ENCODE data around the gene RYR2.

The RYR2 gene

DNA sequence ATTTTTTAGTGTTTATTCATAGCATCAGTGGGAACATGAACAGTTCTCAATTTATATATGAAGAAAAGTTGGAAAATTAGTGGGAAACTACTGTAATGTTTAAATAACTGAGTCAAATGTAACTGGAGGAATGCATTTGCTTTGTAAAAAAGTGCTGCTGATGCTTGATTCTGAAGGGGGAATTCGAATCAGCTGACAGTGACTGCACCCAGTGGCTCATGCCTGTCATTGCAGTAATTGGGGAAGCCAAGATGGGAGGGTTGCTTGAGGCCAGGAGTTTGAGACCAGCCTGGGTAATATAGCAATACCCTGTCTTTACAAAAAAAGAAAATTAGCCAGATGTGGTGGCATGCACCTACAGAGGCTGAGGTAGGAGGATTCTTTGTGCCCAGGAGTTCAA lies 450.4 kb downstream of the RYR2 start:
- Histone ChIP-seq H3K9me3 (ENCODE audit: control insufficient read depth, insufficient read depth, low read length) (no peaks in the 10 kb centered on the region), H3K27me3 (ENCODE audit: control insufficient read depth, insufficient read depth, low read length) (no peaks in the 10 kb centered on the region), H3K36me3 (ENCODE audit: control insufficient read depth, insufficient read depth, low read length) (no peaks in the 10 kb centered on the region), H3K4me3 (ENCODE audit: low read depth, low read length) (no peak overlapping the region), H3K9ac (ENCODE audit: low read depth, low read length) (no peak overlapping the region), H3K4me1 (ENCODE audit: control insufficient read depth, insufficient read depth, low read length) (no peaks in the 10 kb centered on the region)

DNA sequence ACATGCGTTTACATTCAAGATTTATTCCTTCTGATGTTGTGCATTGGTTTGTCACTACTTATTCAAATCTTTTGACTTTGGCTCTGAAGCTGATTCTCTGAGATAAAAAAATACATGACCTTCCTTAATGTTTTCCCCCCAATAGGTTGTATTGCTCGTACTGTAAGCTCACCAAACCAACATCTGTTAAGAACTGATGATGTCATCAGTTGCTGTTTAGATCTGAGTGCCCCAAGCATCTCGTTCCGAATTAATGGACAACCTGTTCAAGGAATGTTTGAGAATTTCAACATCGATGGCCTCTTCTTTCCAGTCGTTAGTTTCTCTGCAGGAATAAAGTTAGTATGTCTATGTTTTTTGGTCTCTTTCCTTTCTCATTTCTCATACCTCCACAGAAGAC lies 458.6 kb downstream of the RYR2 start:
- Histone ChIP-seq H3K4me1 (ENCODE audit: control insufficient read depth, insufficient read depth, low read length) (no peaks in the 10 kb centered on the region), H3K4me3 (ENCODE audit: low read depth, low read length) (no peak overlapping the region), H3K27me3 (ENCODE audit: control insufficient read depth, insufficient read depth, low read length) (no peaks in the 10 kb centered on the region), H3K9ac (ENCODE audit: low read depth, low read length) (no peak overlapping the region), H3K9me3 (ENCODE audit: control insufficient read depth, insufficient read depth, low read length) (no peaks in the 10 kb centered on the region), H3K36me3 (ENCODE audit: control insufficient read depth, insufficient read depth, low read length) (no peaks in the 10 kb centered on the region)

DNA sequence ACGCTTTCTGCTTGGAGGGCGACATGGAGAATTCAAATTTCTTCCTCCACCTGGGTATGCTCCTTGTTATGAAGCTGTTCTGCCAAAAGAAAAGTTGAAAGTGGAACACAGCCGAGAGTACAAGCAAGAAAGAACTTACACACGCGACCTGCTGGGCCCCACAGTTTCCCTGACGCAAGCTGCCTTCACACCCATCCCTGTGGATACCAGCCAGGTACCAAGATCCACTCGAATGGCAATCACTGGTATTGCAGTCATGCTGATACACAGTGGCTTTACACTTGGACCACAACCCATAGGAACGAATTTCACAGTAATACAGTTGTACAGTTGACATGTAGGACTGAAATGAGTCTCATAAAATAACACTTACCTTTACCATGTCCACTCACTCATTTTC lies 461.3 kb downstream of the RYR2 start:
- Histone ChIP-seq H3K36me3 (ENCODE audit: control insufficient read depth, insufficient read depth, low read length) (no peaks in the 10 kb centered on the region), H3K27me3 (ENCODE audit: control insufficient read depth, insufficient read depth, low read length) (no peaks in the 10 kb centered on the region), H3K9ac (ENCODE audit: low read depth, low read length) (no peak overlapping the region), H3K4me1 (ENCODE audit: control insufficient read depth, insufficient read depth, low read length) (no peaks in the 10 kb centered on the region), H3K4me3 (ENCODE audit: low read depth, low read length) (no peak overlapping the region), H3K9me3 (ENCODE audit: control insufficient read depth, insufficient read depth, low read length) (no peaks in the 10 kb centered on the region)

DNA sequence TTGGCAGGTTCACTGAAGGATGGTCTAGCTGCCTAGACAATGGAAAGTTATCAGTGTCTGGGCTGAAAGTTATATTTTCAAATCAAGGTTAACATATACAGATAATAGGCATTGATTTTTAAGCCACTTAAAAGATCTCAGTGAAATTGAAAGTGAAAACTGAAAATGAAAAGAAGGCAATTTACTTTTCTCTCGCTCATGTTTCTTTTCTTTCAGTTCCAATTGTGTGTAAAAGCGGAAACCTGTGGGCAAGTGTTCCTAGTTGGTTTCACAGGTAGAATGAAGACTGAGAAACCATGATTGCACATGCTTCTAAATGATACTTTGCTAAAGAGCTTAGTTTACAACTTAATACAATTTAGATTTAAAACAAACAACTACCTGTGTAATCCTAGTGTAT lies 465.0 kb downstream of the RYR2 start:
- no peaks in the 10 kb centered on the region for H3K36me3 ChIP-seq (ENCODE audit: control insufficient read depth, insufficient read depth, low read length)
- H3K9me3 ChIP-seq (ENCODE audit: control insufficient read depth, insufficient read depth, low read length), result no peaks in the 10 kb centered on the region
- no peaks in the 10 kb centered on the region for H3K4me1 ChIP-seq (ENCODE audit: control insufficient read depth, insufficient read depth, low read length)
- no peak overlapping the region for H3K9ac ChIP-seq (ENCODE audit: low read depth, low read length)
- no peaks in the 10 kb centered on the region for H3K27me3 ChIP-seq (ENCODE audit: control insufficient read depth, insufficient read depth, low read length)
- no peak overlapping the region for H3K4me3 ChIP-seq (ENCODE audit: low read depth, low read length)

DNA sequence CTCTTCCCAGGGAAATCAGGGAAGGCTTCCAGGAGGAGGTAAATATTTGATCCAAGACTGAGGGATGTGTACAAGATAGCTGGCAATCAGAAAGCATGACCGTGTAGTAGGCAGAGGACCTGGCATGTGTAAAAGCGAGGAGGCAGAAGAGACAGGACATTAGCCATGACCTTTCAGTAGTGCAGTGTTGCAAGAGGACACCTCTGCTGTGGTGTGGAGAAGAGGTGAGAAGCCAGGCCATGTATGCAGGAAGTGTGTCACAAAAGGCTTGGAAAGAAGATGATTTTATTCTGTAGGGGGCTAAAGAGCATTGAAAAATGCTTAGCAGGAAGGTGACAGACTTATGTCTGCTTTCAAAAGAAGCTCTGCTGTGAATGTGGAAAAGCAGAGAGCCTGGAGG lies 467.8 kb downstream of the RYR2 start:
- Histone ChIP-seq H3K36me3 (ENCODE audit: control insufficient read depth, insufficient read depth, low read length) (no peaks in the 10 kb centered on the region), H3K4me1 (ENCODE audit: control insufficient read depth, insufficient read depth, low read length) (no peaks in the 10 kb centered on the region), H3K9ac (ENCODE audit: low read depth, low read length) (no peak overlapping the region), H3K9me3 (ENCODE audit: control insufficient read depth, insufficient read depth, low read length) (no peaks in the 10 kb centered on the region), H3K27me3 (ENCODE audit: control insufficient read depth, insufficient read depth, low read length) (no peaks in the 10 kb centered on the region), H3K4me3 (ENCODE audit: low read depth, low read length) (no peak overlapping the region)

DNA sequence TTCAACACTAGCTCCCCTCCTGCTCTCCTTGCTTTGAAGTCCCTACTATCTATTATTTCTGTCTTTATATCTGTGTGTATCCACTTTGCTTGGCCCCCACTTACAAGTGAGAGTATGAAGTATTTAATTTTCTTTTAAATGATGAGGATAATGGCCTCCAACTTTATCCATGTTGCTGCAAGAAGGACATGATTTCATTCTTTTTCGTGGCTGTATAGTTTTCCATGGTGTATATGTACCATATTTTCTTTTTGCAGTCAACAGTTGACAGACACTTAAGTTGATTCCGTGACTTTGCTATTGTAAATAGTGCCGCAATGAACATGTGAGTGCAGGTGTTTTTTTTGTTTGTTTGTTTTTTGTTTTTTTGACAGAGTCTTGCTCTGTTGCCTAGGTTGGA lies 483.1 kb downstream of the RYR2 start:
- Histone ChIP-seq H3K4me1 (ENCODE audit: control insufficient read depth, insufficient read depth, low read length) (no peaks in the 10 kb centered on the region), H3K36me3 (ENCODE audit: control insufficient read depth, insufficient read depth, low read length) (no peaks in the 10 kb centered on the region), H3K9ac (ENCODE audit: low read depth, low read length) (no peak overlapping the region), H3K4me3 (ENCODE audit: low read depth, low read length) (no peak overlapping the region), H3K9me3 (ENCODE audit: control insufficient read depth, insufficient read depth, low read length) (no peaks in the 10 kb centered on the region), H3K27me3 (ENCODE audit: control insufficient read depth, insufficient read depth, low read length) (no peaks in the 10 kb centered on the region)

DNA sequence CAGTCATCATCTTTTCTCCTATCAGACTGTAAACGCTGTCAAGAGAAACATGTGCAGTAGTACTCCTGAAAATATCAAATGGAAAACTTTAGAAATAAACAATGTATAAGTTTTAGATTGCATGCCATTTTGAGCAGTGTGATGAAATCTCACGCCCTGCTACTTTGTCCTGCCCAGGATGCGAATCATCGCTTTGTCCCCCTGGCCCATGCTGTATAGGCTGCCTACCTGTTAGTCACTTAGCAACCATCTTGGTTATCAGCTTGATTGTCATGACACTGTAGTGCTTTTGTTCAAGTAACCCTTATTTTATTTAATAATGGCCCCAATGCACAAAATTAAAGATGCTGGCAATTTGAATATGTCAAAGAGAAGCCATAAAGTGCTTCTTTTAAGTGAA lies 485.8 kb downstream of the RYR2 start:
- Histone ChIP-seq H3K9me3 (ENCODE audit: control insufficient read depth, insufficient read depth, low read length) (no peaks in the 10 kb centered on the region), H3K36me3 (ENCODE audit: control insufficient read depth, insufficient read depth, low read length) (no peaks in the 10 kb centered on the region), H3K27me3 (ENCODE audit: control insufficient read depth, insufficient read depth, low read length) (no peaks in the 10 kb centered on the region), H3K4me1 (ENCODE audit: control insufficient read depth, insufficient read depth, low read length) (no peaks in the 10 kb centered on the region), H3K9ac (ENCODE audit: low read depth, low read length) (no peak overlapping the region), H3K4me3 (ENCODE audit: low read depth, low read length) (no peak overlapping the region)

DNA sequence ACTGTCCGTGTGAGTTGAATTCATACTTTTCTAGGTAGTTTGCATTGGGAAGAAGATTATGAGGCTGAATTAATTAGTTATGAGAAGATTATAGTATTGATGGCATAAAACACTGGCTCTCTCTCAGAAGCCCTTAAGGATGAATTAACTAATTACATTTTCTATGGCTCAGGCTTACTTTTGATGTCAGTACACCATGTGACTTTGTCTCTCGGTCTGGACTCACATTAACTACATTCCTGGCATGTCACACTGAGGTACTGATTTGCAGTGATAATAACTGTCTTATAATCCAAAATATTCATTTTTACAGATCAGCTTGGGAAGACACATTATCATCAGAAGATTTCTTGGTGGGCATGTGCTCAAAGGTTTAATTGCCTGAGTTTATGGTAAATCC lies 486.6 kb downstream of the RYR2 start:
- Histone ChIP-seq H3K9ac (ENCODE audit: low read depth, low read length) (no peak overlapping the region), H3K4me1 (ENCODE audit: control insufficient read depth, insufficient read depth, low read length) (no peaks in the 10 kb centered on the region), H3K27me3 (ENCODE audit: control insufficient read depth, insufficient read depth, low read length) (no peaks in the 10 kb centered on the region), H3K36me3 (ENCODE audit: control insufficient read depth, insufficient read depth, low read length) (no peaks in the 10 kb centered on the region), H3K4me3 (ENCODE audit: low read depth, low read length) (no peak overlapping the region), H3K9me3 (ENCODE audit: control insufficient read depth, insufficient read depth, low read length) (no peaks in the 10 kb centered on the region)

DNA sequence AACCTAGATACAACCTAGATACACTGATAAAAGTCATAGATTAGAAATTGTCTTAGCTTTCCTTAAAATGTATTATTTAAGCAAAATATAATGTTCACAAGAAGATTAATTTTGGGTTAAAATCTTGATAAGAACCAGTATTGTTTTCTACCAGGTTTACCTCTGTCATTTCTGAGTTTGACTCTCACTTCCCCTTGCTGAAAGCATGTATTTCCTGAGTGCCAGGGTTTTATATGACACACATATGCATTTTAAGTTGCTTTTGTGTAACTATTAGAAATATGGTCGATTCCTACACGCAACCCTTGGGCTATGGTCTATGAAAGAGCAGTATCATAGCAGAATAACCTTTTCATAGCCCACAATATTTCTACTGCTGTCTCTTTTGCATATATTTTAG lies 497.1 kb downstream of the RYR2 start:
- Histone ChIP-seq H3K4me3 (ENCODE audit: low read depth, low read length) (no peak overlapping the region), H3K9me3 (ENCODE audit: control insufficient read depth, insufficient read depth, low read length) (no peaks in the 10 kb centered on the region), H3K27me3 (ENCODE audit: control insufficient read depth, insufficient read depth, low read length) (no peaks in the 10 kb centered on the region), H3K4me1 (ENCODE audit: control insufficient read depth, insufficient read depth, low read length) (peaks cover 4% of the 10 kb centered on the region), H3K36me3 (ENCODE audit: control insufficient read depth, insufficient read depth, low read length) (no peaks in the 10 kb centered on the region), H3K9ac (ENCODE audit: low read depth, low read length) (no peak overlapping the region)

DNA sequence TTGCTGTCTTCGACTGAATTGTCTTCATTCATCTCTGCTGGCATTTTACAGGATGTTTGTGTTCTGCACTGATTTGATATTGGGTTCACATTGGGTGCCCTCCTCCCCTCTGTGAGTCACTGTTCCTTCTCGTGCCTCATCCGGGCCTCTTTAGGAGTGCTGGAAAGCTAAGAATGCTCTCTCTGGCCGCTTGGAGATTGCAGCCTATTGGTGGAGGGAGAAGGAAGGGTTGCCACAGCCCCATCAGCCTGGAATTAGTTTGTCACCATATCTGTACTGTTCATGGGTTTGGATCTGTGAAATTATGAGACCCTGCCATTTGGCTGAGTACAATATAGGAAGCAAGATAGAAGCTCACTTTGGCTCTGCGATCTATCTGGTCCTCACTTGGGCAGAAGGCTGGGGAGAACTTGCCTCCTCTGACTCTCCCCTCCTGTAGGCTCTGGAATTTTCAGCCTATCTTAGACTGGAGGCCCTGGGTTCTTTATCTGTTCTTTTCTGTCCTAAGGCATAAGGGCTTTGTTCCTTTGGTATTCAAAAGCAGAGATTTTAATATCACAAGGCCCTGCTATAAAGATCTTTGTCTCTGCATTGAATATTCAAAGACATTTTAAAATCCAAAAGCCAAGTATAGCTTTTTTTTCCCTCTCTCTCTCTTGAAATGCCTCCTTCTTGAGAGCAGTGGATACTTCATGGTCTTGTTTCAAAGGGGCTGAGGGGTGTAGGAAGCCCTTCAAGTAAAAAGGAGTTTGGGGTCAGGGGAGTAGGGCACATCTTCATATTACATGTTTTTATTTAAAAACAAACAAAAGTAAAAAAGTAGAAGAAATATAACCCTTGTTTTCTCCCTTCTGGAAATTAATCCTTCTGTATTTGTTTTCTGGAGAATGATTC lies 500.8 kb downstream of the RYR2 start:
- Histone ChIP-seq H3K4me1 (ENCODE audit: control insufficient read depth, insufficient read depth, low read length) (peaks cover 4% of the 10 kb centered on the region), H3K9ac (ENCODE audit: low read depth, low read length) (no peak overlapping the region), H3K9me3 (ENCODE audit: control insufficient read depth, insufficient read depth, low read length) (no peaks in the 10 kb centered on the region), H3K4me3 (ENCODE audit: low read depth, low read length) (no peak overlapping the region), H3K27me3 (ENCODE audit: control insufficient read depth, insufficient read depth, low read length) (no peaks in the 10 kb centered on the region), H3K36me3 (ENCODE audit: control insufficient read depth, insufficient read depth, low read length) (no peaks in the 10 kb centered on the region)

DNA sequence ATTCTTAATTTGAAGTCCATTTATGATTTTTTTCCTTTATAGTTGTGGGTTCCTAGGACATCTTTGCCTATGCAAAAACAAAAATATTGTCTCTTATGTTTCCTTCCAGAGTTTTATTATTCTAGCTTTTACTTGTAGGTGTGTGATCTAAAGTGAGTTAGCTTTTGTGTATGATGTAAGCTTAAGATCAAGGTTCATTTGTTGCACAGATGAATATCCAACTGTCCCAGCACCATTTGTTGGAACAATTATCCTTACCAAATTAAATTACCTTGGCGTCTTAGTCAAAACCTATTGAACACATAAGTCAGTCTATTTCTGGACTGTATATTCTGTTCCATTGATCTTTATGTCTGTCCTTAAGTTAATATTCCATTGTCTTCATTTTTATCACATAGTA lies 511.1 kb downstream of the RYR2 start:
- no peaks in the 10 kb centered on the region for H3K36me3 ChIP-seq (ENCODE audit: control insufficient read depth, insufficient read depth, low read length)
- no peaks in the 10 kb centered on the region for H3K9me3 ChIP-seq (ENCODE audit: control insufficient read depth, insufficient read depth, low read length)
- no peak overlapping the region for H3K9ac ChIP-seq (ENCODE audit: low read depth, low read length)
- no peak overlapping the region for H3K4me3 ChIP-seq (ENCODE audit: low read depth, low read length)
- H3K4me1 ChIP-seq (ENCODE audit: control insufficient read depth, insufficient read depth, low read length), result no peaks in the 10 kb centered on the region
- H3K27me3 ChIP-seq (ENCODE audit: control insufficient read depth, insufficient read depth, low read length), result no peaks in the 10 kb centered on the region

DNA sequence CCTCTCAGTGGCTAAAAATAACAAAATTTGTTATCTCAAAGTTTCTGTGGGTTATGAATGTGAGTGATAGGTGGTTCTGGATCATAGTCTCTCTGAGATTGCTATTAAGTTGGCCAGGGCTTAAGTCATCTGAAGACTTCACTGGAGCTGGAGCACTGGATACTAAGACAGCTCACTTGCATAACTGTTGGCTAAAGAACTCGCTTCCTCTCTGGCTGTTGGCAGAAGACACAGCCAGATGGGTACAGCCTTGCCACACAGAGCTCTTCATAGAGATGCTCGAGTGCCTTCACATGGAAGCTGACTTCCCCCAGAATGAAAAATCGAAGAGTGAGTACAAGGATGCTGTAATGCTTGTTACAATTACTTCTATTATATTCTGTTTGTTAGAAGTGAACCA lies 514.9 kb downstream of the RYR2 start:
- Histone ChIP-seq H3K4me3 (ENCODE audit: low read depth, low read length) (no peak overlapping the region), H3K9me3 (ENCODE audit: control insufficient read depth, insufficient read depth, low read length) (no peaks in the 10 kb centered on the region), H3K4me1 (ENCODE audit: control insufficient read depth, insufficient read depth, low read length) (no peaks in the 10 kb centered on the region), H3K9ac (ENCODE audit: low read depth, low read length) (no peak overlapping the region), H3K36me3 (ENCODE audit: control insufficient read depth, insufficient read depth, low read length) (no peaks in the 10 kb centered on the region), H3K27me3 (ENCODE audit: control insufficient read depth, insufficient read depth, low read length) (no peaks in the 10 kb centered on the region)

Measured in iPS-15b (cell line).